H1 (cell line): ENCODE results near the gene SPACA5. TPM values are rescaled to one million over a fixed set of nuclear protein-coding genes. Genes with fewer than 3 reads are reported as not detected.

Experiments used
- CTCF ChIA-PET: fragments of 300-600 bp; sonication (Branson Sonifier 250); formaldehyde crosslinking; loops from one replicate; lab custom pipeline; 2021; ENCODE audit not compliant: partially characterized antibody; lab: Charles Lee
- POLR2A ChIA-PET: fragments of 300-600 bp; sonication (Branson Sonifier 250); formaldehyde crosslinking; loops from one replicate; lab custom pipeline; 2021; ENCODE audit warnings: inconsistent platforms; ENCODE audit not compliant: partially characterized antibody; lab: Charles Lee
- DNase-seq, 2 experiments: peaks; one replicate each; pipeline versions ENCODE4 v3.0.0 to v3.0.0-alpha.2; 2010 to 2022; ENCODE audit warnings: low spot score in 2 of 2, low read depth in 1 of 2, mixed read lengths in 1 of 2
- FAIRE-seq: peaks from 2 replicates; lab custom pipeline; 2011; peaks lifted over from hg19 to GRCh38; lab: Jason Lieb, UNC
- H2AFZ ChIP-seq: 2 replicates; pipeline ENCODE4 v1.8.1; 2012; ENCODE audit warnings: low read length, inconsistent platforms
- H2AK5ac ChIP-seq: 2 replicates; pipeline ENCODE4 v1.6.1; 2013; ENCODE audit warnings: low read depth, low read length
- H2BK120ac ChIP-seq: replicated peaks from 2 replicates; pipeline ENCODE3; 2013; ENCODE audit warnings: low read depth, low read length, inconsistent platforms
- H2BK12ac ChIP-seq: 2 replicates; pipeline ENCODE4 v1.6.1; 2013; ENCODE audit warnings: low read depth, low read length
- H2BK15ac ChIP-seq: 2 replicates; pipeline ENCODE4 v1.6.1; 2013; ENCODE audit warnings: low read length
- H2BK20ac ChIP-seq: 2 replicates; pipeline ENCODE4 v1.6.1; 2013; ENCODE audit warnings: low read length
- H2BK5ac ChIP-seq: 2 replicates; pipeline ENCODE4 v1.6.1; 2013; ENCODE audit warnings: low read depth, low read length
- H3K14ac ChIP-seq: 2 replicates; pipeline ENCODE4 v1.6.1; 2013; ENCODE audit warnings: inconsistent platforms; ENCODE audit not compliant: insufficient read length
- H3K18ac ChIP-seq: 2 replicates; pipeline ENCODE4 v1.6.1; 2013; ENCODE audit warnings: low read length; ENCODE audit errors: extremely low read depth
- H3K23ac ChIP-seq: 2 replicates; pipeline ENCODE4 v1.6.1; 2013; ENCODE audit warnings: inconsistent platforms; ENCODE audit not compliant: insufficient read length
- H3K23me2 ChIP-seq: 2 replicates; pipeline ENCODE4 v1.6.1; 2013; ENCODE audit warnings: low read depth, low read length
- H3K27ac ChIP-seq: 2 replicates; pipeline ENCODE4 v1.6.1; 2011; ENCODE audit warnings: low read depth, low read length, inconsistent platforms
- H3K27me3 ChIP-seq, 4 experiments: replicated peaks in 1 of 4; 1 replicate in 1 of 4; 2 replicates in 3 of 4; pipeline versions ENCODE4 v1.6.1 to v1.8.1; 2011 to 2013; ENCODE audit warnings: low read length in 3 of 4, mild to moderate bottlenecking in 3 of 4, inconsistent platforms in 2 of 4, mixed read lengths in 2 of 4, moderate library complexity in 1 of 4; ENCODE audit not compliant: control insufficient read depth in 3 of 4, insufficient read depth in 3 of 4; ENCODE audit errors: extremely low read depth in 1 of 4
- H3K36me3 ChIP-seq, 4 experiments: 2 replicates each; pipeline versions ENCODE4 v1.6.1 to v1.8.1; 2011 to 2013; ENCODE audit warnings: mild to moderate bottlenecking in 4 of 4, low read length in 3 of 4, moderate library complexity in 2 of 4, control low read depth in 1 of 4, inconsistent platforms in 1 of 4; ENCODE audit not compliant: insufficient read depth in 4 of 4, control insufficient read depth in 2 of 4
- H3K4ac ChIP-seq: replicated peaks from 2 replicates; pipeline ENCODE3; 2013; ENCODE audit warnings: low read length, low read depth, mixed read lengths, inconsistent platforms; ENCODE audit not compliant: insufficient read length
- H3K4me1 ChIP-seq, 4 experiments: replicated peaks in 1 of 4; 1 replicate in 1 of 4; 2 replicates in 3 of 4; pipeline versions ENCODE4 v1.6.1 to v1.8.1; 2011 to 2013; ENCODE audit warnings: low read length in 3 of 4, inconsistent platforms in 2 of 4, mixed read lengths in 1 of 4; ENCODE audit not compliant: insufficient read depth in 4 of 4, control insufficient read depth in 3 of 4
- H3K4me2 ChIP-seq, 2 experiments: 2 replicates each; pipeline versions ENCODE4 v1.6.1 to v1.8.1; 2011 to 2013; ENCODE audit warnings: low read depth in 2 of 2, low read length in 2 of 2, control low read depth in 1 of 2, inconsistent platforms in 1 of 2, mild to moderate bottlenecking in 1 of 2; ENCODE audit not compliant: insufficient read depth in 1 of 2
- H3K4me3 ChIP-seq, 4 experiments: fragments of 200-600, 300-600 bp in 1 of 4; sonication (generic), shearing (Covaris generic), sonication (Bioruptor Twin) in 1 of 4; 2 replicates each; pipeline versions ENCODE4 v1.5.1 to v1.8.1; 2011 to 2016; ENCODE audit warnings: low read length in 4 of 4, low read depth in 3 of 4, control low read depth in 2 of 4, inconsistent platforms in 2 of 4, mild to moderate bottlenecking in 2 of 4, mixed read lengths in 1 of 4, moderate library complexity in 1 of 4; ENCODE audit not compliant: insufficient read depth in 2 of 4; ENCODE audit errors: extremely low read depth in 1 of 4
- H3K56ac ChIP-seq: replicated peaks from 2 replicates; pipeline ENCODE3; 2013; ENCODE audit warnings: low read depth, mild to moderate bottlenecking, mixed read lengths, low read length, inconsistent platforms; ENCODE audit not compliant: insufficient read length
- H3K79me1 ChIP-seq: 2 replicates; pipeline ENCODE4 v1.6.1; 2013; ENCODE audit warnings: low read depth, low read length, control low read depth
- H3K79me2 ChIP-seq, 2 experiments: 2 replicates each; pipeline versions ENCODE4 v1.6.1 to v1.8.1; 2012 to 2013; ENCODE audit warnings: low read length in 2 of 2, mild to moderate bottlenecking in 2 of 2, inconsistent platforms in 1 of 2; ENCODE audit not compliant: insufficient read depth in 2 of 2, control insufficient read depth in 1 of 2
- H3K9ac ChIP-seq, 4 experiments: replicated peaks in 1 of 4; 1 replicate in 1 of 4; 2 replicates in 3 of 4; pipeline versions ENCODE4 v1.6.1 to v1.8.1; 2011 to 2013; ENCODE audit warnings: low read depth in 3 of 4, low read length in 3 of 4, control low read depth in 2 of 4, mild to moderate bottlenecking in 2 of 4, moderate library complexity in 2 of 4, inconsistent platforms in 1 of 4; ENCODE audit errors: extremely low read depth in 1 of 4
- H3K9me3 ChIP-seq, 2 experiments: 2 replicates each; pipeline versions ENCODE4 v1.6.1 to v1.8.1; 2012 to 2013; ENCODE audit warnings: mild to moderate bottlenecking in 2 of 2, moderate library complexity in 2 of 2, control low read depth in 1 of 2, inconsistent platforms in 1 of 2, low read depth in 1 of 2, low read length in 1 of 2, mixed read lengths in 1 of 2; ENCODE audit not compliant: insufficient read depth in 2 of 2
- H4K20me1 ChIP-seq, 2 experiments: replicated peaks in 1 of 2; 2 replicates each; pipeline versions ENCODE3 to v1.8.1; 2011 to 2013; ENCODE audit warnings: inconsistent platforms in 2 of 2, low read length in 2 of 2, mild to moderate bottlenecking in 1 of 2; ENCODE audit not compliant: insufficient read depth in 2 of 2, control insufficient read depth in 1 of 2
- H4K5ac ChIP-seq: 2 replicates; pipeline ENCODE4 v1.6.1; 2013; ENCODE audit warnings: low read length, low read depth, mixed read lengths, inconsistent platforms; ENCODE audit not compliant: insufficient read length
- H4K8ac ChIP-seq: 2 replicates; pipeline ENCODE4 v1.8.0; 2013; ENCODE audit warnings: mild to moderate bottlenecking, moderate library complexity, low read length, inconsistent platforms; ENCODE audit not compliant: insufficient read depth; ENCODE audit errors: extremely low read depth
- H4K91ac ChIP-seq: replicated peaks from 2 replicates; pipeline ENCODE3; 2013; ENCODE audit warnings: low read length, mixed read lengths, inconsistent platforms; ENCODE audit not compliant: insufficient read length
- BACH1 ChIP-seq: IDR thresholded peaks from 2 replicates; pipeline ENCODE4 v1.6.1; 2012; ENCODE audit warnings: low read length, improper control_type of control experiment
- BCL11A ChIP-seq, 2 experiments: IDR thresholded peaks; one replicate each; pipeline ENCODE4 v1.6.1; 2011; ENCODE audit warnings: low read depth in 2 of 2, low read length in 2 of 2, mild to moderate bottlenecking in 2 of 2
- CBX5 ChIP-seq: fragments of 300-800, 300-1000 bp; sonication (generic); IDR thresholded peaks from 2 replicates; pipeline ENCODE4 v1.7.1; 2016; ENCODE audit warnings: antibody characterized with exemption, low read length, low read depth
- CBX8 ChIP-seq: fragments of 300-800, 300-1000 bp; sonication (generic); IDR thresholded peaks from 2 replicates; pipeline ENCODE4 v1.7.1; 2016; ENCODE audit warnings: low read depth, low read length, borderline replicate concordance
- CHD2 ChIP-seq: IDR thresholded peaks from 2 replicates; pipeline ENCODE4 v1.6.1; 2012; ENCODE audit warnings: low read length, improper control_type of control experiment
- CTCF ChIP-seq, 3 experiments: IDR thresholded peaks; 1 replicate in 2 of 3; 2 replicates in 1 of 3; pipeline versions ENCODE4 v1.5.1 to v1.6.1; 2011; ENCODE audit warnings: low read length in 3 of 3, mild to moderate bottlenecking in 3 of 3, inconsistent platforms in 2 of 3, low read depth in 1 of 3, moderate library complexity in 1 of 3; ENCODE audit not compliant: insufficient read depth in 1 of 3; ENCODE audit errors: control extremely low read depth in 1 of 3
- HDAC2 ChIP-seq, 2 experiments: fragments of 300-600 bp in 1 of 2; sonication (generic) in 1 of 2; IDR thresholded peaks; 2 replicates each; pipeline ENCODE4 v1.6.1; 2011 to 2012; ENCODE audit warnings: low read depth in 2 of 2, low read length in 2 of 2, mild to moderate bottlenecking in 2 of 2, moderate library complexity in 2 of 2, borderline replicate concordance in 1 of 2, inconsistent platforms in 1 of 2
- HDAC6 ChIP-seq: IDR thresholded peaks from one replicate; pipeline ENCODE4 v1.7.1; 2012; ENCODE audit warnings: low read depth, mild to moderate bottlenecking, inconsistent platforms, low read length, moderate library complexity
- RNF2 ChIP-seq: fragments of 200-900, 300-1000 bp; sonication (generic); IDR thresholded peaks from 2 replicates; pipeline ENCODE4 v1.7.1; 2016; ENCODE audit warnings: borderline replicate concordance, low read depth, mild to moderate bottlenecking, antibody characterized with exemption, low read length; ENCODE audit not compliant: poor library complexity, severe bottlenecking; ENCODE audit errors: missing control alignments
- SP2 ChIP-seq: IDR thresholded peaks from 2 replicates; pipeline ENCODE4 v1.6.1; 2012; ENCODE audit warnings: mild to moderate bottlenecking, low read length, inconsistent platforms
- SP4 ChIP-seq: IDR thresholded peaks from 2 replicates; pipeline ENCODE4 v1.6.1; 2012; ENCODE audit warnings: low read length, inconsistent platforms
- TBP ChIP-seq: IDR thresholded peaks from 2 replicates; pipeline ENCODE4 v1.6.1; 2011; ENCODE audit warnings: low read depth, low read length, improper control_type of control experiment
- WGBS, 2 experiments: shearing (Covaris generic) in 1 of 2; methylation state at CpG; one replicate each; pipeline versions ENCODE4 v1.1.6 to v1.1.7; 2013 to 2015; ENCODE audit warnings: low lambda C conversion rate in 2 of 2, mixed read lengths in 2 of 2, inconsistent platforms in 1 of 2, low coverage in 1 of 2, missing lambda C conversion rate in 1 of 2; ENCODE audit not compliant: insufficient replicate concordance in 2 of 2, insufficient coverage in 1 of 2, insufficient read length in 1 of 2; ENCODE audit errors: extremely low coverage in 1 of 2, missing lambda C conversion rate in 1 of 2; 5-methylcytosine and 5-hydroxymethylcytosine counted together
- polyA plus RNA-seq, 7 experiments: library from polyadenylated mRNA; depleted of rRNA in 3 of 7; stranded (reverse) in 5 of 7; unstranded in 2 of 7; fragments of >200 nt in 5 of 7; fragments of 200-250 nt in 2 of 7; gene quantifications; 1 replicate in 5 of 7; 2 replicates in 1 of 7; 4 replicates in 1 of 7; pipeline versions ENCODE4 v1.2.1 to v1.2.3, GENCODE V29; 2011 to 2013; ENCODE audit warnings: missing spikeins in 2 of 7, mixed read lengths in 2 of 7
- total RNA-seq: library from RNA; stranded (reverse); fragmentation: NEBNext Ultra II Directional; extraction: Animal tissue kit (Norgen Biotek cat#: 25700); gene quantifications from 2 replicates; pipeline ENCODE4 v1.2.1, GENCODE V29; 2021

The SPACA5 gene
- total and polyA plus RNA-seq, 2 of the 8 experiments (the other 6 are each of a cell fraction or from before 2014, with no cell fraction given) = 0.26 TPM; not detected in 1

GRCh38 chrX:48043056-48043455 is 36.3 kb downstream of the SPACA5 start:
- ChIA-PET CTCF (interaction anchor here (1.7 kb wide), 1 partner anchor 16 kb away, joined by 4 read pairs; no protein-coding TSS in a partner anchor), POLR2A (no interaction called here)
- H3K27ac ChIP-seq = no peak overlapping the region
- DNase-seq (no peak), FAIRE-seq (no peak)
- H4K20me1 ChIP-seq = no peaks in the 10 kb centered on the region
- H3K9me3 ChIP-seq = no peaks in the 10 kb centered on the region
- no peak overlapping the region for H2BK12ac ChIP-seq
- H3K4me2 ChIP-seq = no peak overlapping the region
- H3K23me2 ChIP-seq = no peaks in the 10 kb centered on the region
- no peak overlapping the region for H4K91ac ChIP-seq
- H3K18ac ChIP-seq = no peak overlapping the region
- no peak overlapping the region for H3K4me3 ChIP-seq
- H2BK120ac ChIP-seq = no peak overlapping the region
- H3K4me1 ChIP-seq = no peaks in the 10 kb centered on the region
- H2BK15ac ChIP-seq = no peak overlapping the region
- no peak overlapping the region for H2AFZ ChIP-seq
- H3K9ac ChIP-seq = no peak overlapping the region
- no peak overlapping the region for H4K8ac ChIP-seq
- H3K79me1 ChIP-seq = no peaks in the 10 kb centered on the region
- H3K23ac ChIP-seq = no peak overlapping the region
- no peak overlapping the region for H2AK5ac ChIP-seq
- H3K79me2 ChIP-seq = no peaks in the 10 kb centered on the region
- H3K56ac ChIP-seq = no peak overlapping the region
- H2BK5ac ChIP-seq = no peak overlapping the region
- H4K5ac ChIP-seq = no peak overlapping the region
- H2BK20ac ChIP-seq = no peak overlapping the region
- 97% methylated on average over 4 of the region's 4 CpGs; no CpG with 5 or more reads in 1 of the 2 experiments for WGBS, 2 experiments
- H3K27me3 ChIP-seq = no peaks in the 10 kb centered on the region
- no peaks in the 10 kb centered on the region for H3K36me3 ChIP-seq
- H3K4ac ChIP-seq = no peak overlapping the region
- H3K14ac ChIP-seq = no peak overlapping the region
- TF ChIP-seq HDAC2 (IDR thresholded peaks at IDR 0.05; ENCODE audit: borderline replicate concordance in 1 of 2, low read depth in 2 of 2, low read length in 2 of 2) (no peak), CBX8 (no peak), TBP (no peak), SP2 (no peak), CTCF (IDR thresholded peaks at IDR 0.05; ENCODE audit: control extremely low read depth in 1 of 3, insufficient read depth in 1 of 3, low read depth in 1 of 3, low read length in 3 of 3) (no peak), BCL11A (IDR thresholded peaks at IDR 0.05; ENCODE audit: low read depth in 2 of 2, low read length in 2 of 2) (no peak), SP4 (no peak), RNF2 (no peak), CBX5 (no peak), CHD2 (no peak), BACH1 (no peak), HDAC6 (no peak)
